HepG2 (cell line): Measurements from ENCODE around the gene KIF19. TPM values are rescaled to one million over a fixed set of nuclear protein-coding genes. Genes with fewer than 3 reads are reported as not detected.
A peak's percentile ranks its signal among the peaks of the same experiment; 100 is the strongest.

Experiments used
- ATAC-seq: fragments of 200-7000 bp; cut with Tn5 transposase; 3 replicates; pipeline ENCODE4 v1.9.1; 2020; ENCODE audit warnings: mild to moderate bottlenecking, moderate library complexity
- BruUV-seq: library from RNA; stranded (reverse); fragments of 400-500 nt; replicated peaks from 2 replicates; lab custom pipeline; 2021; lab: Mats Ljungman, UMichigan
- CTCF ChIA-PET: fragments of 300-600 bp; formaldehyde crosslinking; extraction: SDS; loops from one replicate; lab custom pipeline; 2021; ENCODE audit warnings: low total read pairs, inconsistent platforms, low intra/inter-chr PET ratio; lab: Yijun Ruan, JAX
- POLR2A ChIA-PET: fragments of 350-600 bp; sonication (Branson Sonifier 250); formaldehyde crosslinking; loops from one replicate; lab custom pipeline; 2020; ENCODE audit warnings: antibody characterized with exemption, inconsistent platforms; lab: Yijun Ruan, JAX
- DNase-seq: peaks from one replicate; pipeline ENCODE4 v3.0.0-alpha.2; 2015; ENCODE audit warnings: low spot score
- FAIRE-seq: peaks from 3 replicates; lab custom pipeline; 2011; peaks lifted over from hg19 to GRCh38; lab: Jason Lieb, UNC
- H2AFZ ChIP-seq: one replicate; pipeline ENCODE4 v1.6.1; 2011; ENCODE audit warnings: low read length, inconsistent platforms
- H3K27ac ChIP-seq: fragments of 300-600 bp; 3 replicates; pipeline ENCODE4 v1.8.0; 2011; ENCODE audit warnings: mixed run types, mild to moderate bottlenecking, mixed read lengths, low read length, inconsistent platforms; ENCODE audit not compliant: insufficient read depth; ENCODE audit errors: extremely low read length
- H3K27me3 ChIP-seq, 2 experiments: fragments of 200-600 bp in 1 of 2; 2 replicates in 1 of 2; 3 replicates in 1 of 2; pipeline versions ENCODE4 v1.6.0 to v1.8.0; 2011; ENCODE audit warnings: low read length in 2 of 2, mild to moderate bottlenecking in 2 of 2, moderate library complexity in 2 of 2, inconsistent platforms in 1 of 2; ENCODE audit not compliant: insufficient read depth in 2 of 2, control insufficient read depth in 1 of 2
- H3K36me3 ChIP-seq, 2 experiments: fragments of 200-600 bp in 1 of 2; replicated peaks in 1 of 2; 2 replicates in 1 of 2; 3 replicates in 1 of 2; pipeline versions ENCODE4 v1.5.1 to v1.8.0; 2011; ENCODE audit warnings: low read length in 2 of 2, inconsistent platforms in 1 of 2; ENCODE audit not compliant: insufficient read depth in 2 of 2, control insufficient read depth in 1 of 2
- H3K4me1 ChIP-seq: 2 replicates; pipeline ENCODE4 v1.5.1; 2012; ENCODE audit warnings: low read length, inconsistent platforms; ENCODE audit not compliant: insufficient read depth
- H3K4me2 ChIP-seq: 2 replicates; pipeline ENCODE4 v1.6.0; 2011; ENCODE audit warnings: low read depth, low read length, inconsistent platforms
- H3K4me3 ChIP-seq, 3 experiments: fragments of 200-600 bp in 1 of 3; sonication (generic), shearing (Covaris generic) in 1 of 3; replicated peaks in 1 of 3; 2 replicates each; pipeline ENCODE4 v1.5.1; 2011 to 2016; ENCODE audit warnings: low read length in 3 of 3, inconsistent platforms in 2 of 3, low read depth in 2 of 3, mild to moderate bottlenecking in 2 of 3, control low read depth in 1 of 3, mixed read lengths in 1 of 3; ENCODE audit not compliant: insufficient read depth in 1 of 3
- H3K79me2 ChIP-seq: one replicate; pipeline ENCODE4 v1.6.1; 2011; ENCODE audit warnings: low read length, inconsistent platforms; ENCODE audit not compliant: insufficient read depth
- H3K9ac ChIP-seq: 2 replicates; pipeline ENCODE4 v1.6.0; 2011; ENCODE audit warnings: mild to moderate bottlenecking, low read depth, low read length, inconsistent platforms; ENCODE audit not compliant: insufficient read depth
- H3K9me3 ChIP-seq: 2 replicates; pipeline ENCODE4 v1.5.1; 2012; ENCODE audit warnings: mild to moderate bottlenecking, low read length
- H4K20me1 ChIP-seq: 2 replicates; pipeline ENCODE4 v1.6.0; 2011; ENCODE audit warnings: inconsistent platforms, mild to moderate bottlenecking, low read length, moderate library complexity; ENCODE audit not compliant: insufficient read depth
- ETS1 ChIP-seq: sonication (generic); formaldehyde crosslinking; IDR thresholded peaks from 2 replicates; pipeline ENCODE4 v1.4.0; 2020; ENCODE audit warnings: missing genetic modification reagents
- HNRNPK ChIP-seq: fragments of 200-400 bp; formaldehyde crosslinking; IDR thresholded peaks from 2 replicates; pipeline ENCODE4 v1.6.1; 2018; ENCODE audit warnings: low read length, low read depth, moderate library complexity, mild to moderate bottlenecking; ENCODE audit not compliant: poor library complexity, severe bottlenecking
- IRF2 ChIP-seq: IDR thresholded peaks from 2 replicates; pipeline ENCODE4 v1.6.1; 2018; ENCODE audit warnings: missing genetic modification reagents, missing compliant biosample characterization
- PAF1 ChIP-seq: IDR thresholded peaks from 2 replicates; pipeline ENCODE4 v1.6.1; 2016; ENCODE audit warnings: missing genetic modification reagents, missing compliant biosample characterization
- RELA ChIP-seq: sonication (generic); formaldehyde crosslinking; IDR thresholded peaks from 2 replicates; pipeline ENCODE4 v1.4.0; 2020; ENCODE audit warnings: missing genetic modification reagents
- SALL2 ChIP-seq: sonication (generic); formaldehyde crosslinking; IDR thresholded peaks from 2 replicates; pipeline ENCODE4 v1.8.1; 2023; ENCODE audit warnings: mild to moderate bottlenecking, missing genetic modification reagents, inconsistent platforms
- SP140L ChIP-seq: sonication (generic); formaldehyde crosslinking; IDR thresholded peaks from 2 replicates; pipeline ENCODE4 v1.4.0; 2020; ENCODE audit warnings: missing genetic modification reagents, borderline replicate concordance
- XRCC5 ChIP-seq: fragments of 200-400 bp; formaldehyde crosslinking; optimal IDR thresholded peaks from 2 replicates; pipeline ENCODE3; 2017; ENCODE audit warnings: mild to moderate bottlenecking, low read length
- ZFP37 ChIP-seq: sonication (generic); formaldehyde crosslinking; IDR thresholded peaks from 2 replicates; pipeline ENCODE4 v1.4.0; 2020; ENCODE audit warnings: missing genetic modification reagents, borderline replicate concordance
- ZNF224 ChIP-seq: sonication (generic); formaldehyde crosslinking; IDR thresholded peaks from 2 replicates; pipeline ENCODE4 v1.5.0; 2020; ENCODE audit warnings: mild to moderate bottlenecking, missing genetic modification reagents
- ZNF343 ChIP-seq: sonication (generic); formaldehyde crosslinking; IDR thresholded peaks from 2 replicates; pipeline ENCODE4 v1.4.0; 2020; ENCODE audit warnings: mild to moderate bottlenecking, missing genetic modification reagents
- ZNF7 ChIP-seq: IDR thresholded peaks from 2 replicates; pipeline ENCODE4 v1.6.1; 2016; ENCODE audit warnings: missing biosample characterization, missing genetic modification reagents
- ZNF841 ChIP-seq: sonication (generic); formaldehyde crosslinking; IDR thresholded peaks from 2 replicates; pipeline ENCODE4 v1.8.1; 2023; ENCODE audit warnings: missing genetic modification reagents, borderline replicate concordance
- ZSCAN31 ChIP-seq: sonication (generic); formaldehyde crosslinking; IDR thresholded peaks from 2 replicates; pipeline ENCODE4 v1.5.0; 2020; ENCODE audit warnings: low read depth, mild to moderate bottlenecking, missing genetic modification reagents
- WGBS: methylation state at CpG from one replicate; pipeline ENCODE4 v1.1.6; 2017; ENCODE audit warnings: low lambda C conversion rate; 5-methylcytosine and 5-hydroxymethylcytosine counted together
- in situ Hi-C: cut with HindIII; loops from 2 replicates; pipeline ENCODE4 v1.10.0; 2017; ENCODE audit warnings: low pct_unique_long_range_greater_than_20kb; ENCODE audit not compliant: extremely low pct_ligation_motif_present
- intact Hi-C: fragments of 100-400 bp; cut with micrococcal nuclease; formaldehyde crosslinking; loops from one replicate; pipeline ENCODE4 v1.10.0; 2022; ENCODE audit not compliant: unreplicated experiment
- polyA plus RNA-seq, 8 experiments: library from polyadenylated mRNA; depleted of rRNA in 3 of 8; stranded (reverse) in 7 of 8; unstranded in 1 of 8; fragments of >200 nt; fragmentation: Illumina TruSeq in 4 of 8; extraction: Trizol in 4 of 8; gene quantifications; 2 replicates each; pipeline versions ENCODE4 v1.2.1 to v1.2.3, GENCODE V29; 2011 to 2016; ENCODE audit warnings: low read depth in 4 of 8, missing spikeins in 1 of 8, mixed read lengths in 1 of 8; ENCODE audit not compliant: insufficient read depth in 1 of 8
- total RNA-seq, 5 experiments: library from RNA; depleted of rRNA; stranded (reverse); fragments of >200 nt; fragmentation: Illumina TruSeq; extraction: Trizol; gene quantifications; 2 replicates each; pipeline ENCODE4 v1.2.3, GENCODE V29; 2016; ENCODE audit warnings: low read depth in 1 of 5
- TF ChIP-seq, protein P1 (sequence below): sonication (generic); formaldehyde crosslinking; IDR thresholded peaks from 2 replicates; pipeline ENCODE4 v1.5.0; 2020; ENCODE audit warnings: mild to moderate bottlenecking, missing genetic modification reagents, moderate library complexity

The KIF19 gene
- total and polyA plus RNA-seq, 2 of the 13 experiments (the other 11 are each of a cell fraction or from before 2014, with no cell fraction given) = not detected

DNA sequence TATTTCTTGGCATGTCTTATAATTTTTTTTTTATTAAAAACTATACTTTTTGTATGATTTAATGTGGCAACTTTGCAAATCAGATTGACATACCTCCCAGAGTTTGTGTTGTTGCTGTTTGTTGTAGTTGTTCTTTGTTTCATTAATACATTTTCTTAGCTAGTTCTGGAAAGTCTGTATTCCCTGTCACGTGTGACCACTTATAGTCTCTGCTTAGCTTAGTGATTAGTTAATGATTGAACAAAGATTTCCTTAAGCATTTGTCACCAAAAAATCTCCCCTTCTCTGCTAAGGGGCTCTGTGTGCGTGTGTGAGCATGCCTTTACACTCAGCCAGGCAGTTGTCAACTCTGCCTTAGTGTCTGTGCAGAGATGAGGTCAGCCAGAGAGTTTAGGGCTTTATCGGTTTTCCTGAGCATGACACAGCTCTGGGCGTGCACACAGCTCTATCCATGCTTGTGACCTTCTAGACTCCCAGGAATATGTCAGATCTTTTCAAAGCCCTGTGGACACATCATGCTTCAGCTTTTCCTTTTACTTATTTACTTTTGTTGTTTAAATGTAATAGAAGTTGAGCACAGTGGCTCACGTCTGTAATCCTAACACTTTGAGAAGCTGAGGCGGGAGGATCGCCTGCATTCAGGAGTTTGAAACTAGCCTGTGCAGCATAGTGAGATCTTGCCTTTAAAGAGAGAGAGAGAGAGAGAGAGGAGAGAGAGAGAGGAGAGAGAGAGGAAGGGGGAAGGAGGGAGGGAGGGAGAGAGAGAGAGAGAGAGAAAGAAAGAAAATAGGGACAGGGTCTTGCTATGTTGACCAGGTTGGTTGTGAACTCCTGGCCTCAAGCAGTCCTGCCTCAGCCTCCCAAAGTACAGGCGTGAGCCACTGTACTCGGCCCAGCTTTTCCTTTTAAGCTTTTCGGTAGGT lies 30.1 kb upstream of the KIF19 start:
- Histone ChIP-seq H3K27ac (no peak overlapping the region), H4K20me1 (no peaks in the 10 kb centered on the region), H3K4me2 (no peak overlapping the region), H3K9ac (no peak overlapping the region), H3K27me3 (peaks cover 10 to 18% of the 10 kb centered on the region in 2 experiments; a peak in 4 of 5 replicates), H2AFZ (no peak overlapping the region), H3K79me2 (no peaks in the 10 kb centered on the region), H3K9me3 (no peaks in the 10 kb centered on the region), H3K36me3 (no peaks in the 10 kb centered on the region), H3K4me1 (peaks cover 8% of the 10 kb centered on the region; the same call in 1 of the 2 replicates), H3K4me3 (no peak overlapping the region)
- intact Hi-C loops = loop anchor here (1.0 kb wide), 1 partner anchor 83 kb away; the partner anchor contains the start of gene TTYH2
- POLR2A ChIA-PET = interaction anchor here (0.6 to 1.0 kb wide), 2 partner anchors 8 to 10 kb away, joined by 3 read pairs; no protein-coding TSS in a partner anchor
- DNase-seq (no peak), ATAC-seq (peak; percentile 44; the same call in 2 of the 3 replicates), FAIRE-seq (no peak)
- in situ Hi-C loops = no loop called here
- 27% methylated on average over 10 of the region's 10 CpGs for WGBS
- no TSS peak for BruUV-seq
- CTCF ChIA-PET = no interaction called here
- TF ChIP-seq SP140L (no peak), HNRNPK (peak; percentile 69), ZNF7 (peak; percentile 78)

DNA sequence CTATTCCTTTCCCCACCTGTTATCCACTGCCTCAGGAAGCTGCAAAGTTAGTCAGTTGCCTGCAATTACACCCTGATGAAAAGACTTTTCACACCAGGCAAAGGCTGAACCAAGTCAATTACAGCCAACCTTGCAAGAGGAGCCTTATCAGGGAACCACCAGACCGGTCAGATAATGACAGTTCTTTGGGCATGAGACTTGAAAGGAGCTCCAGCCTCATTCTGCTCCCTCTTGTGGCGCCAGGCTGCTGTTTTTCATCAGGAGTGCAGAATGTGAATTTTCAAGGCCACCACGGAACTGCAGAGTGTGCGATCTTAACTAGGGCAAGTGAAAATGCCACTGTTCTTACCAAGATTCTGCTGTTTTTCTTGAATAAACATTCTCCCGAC lies 29.5 kb upstream of the KIF19 start:
- Histone ChIP-seq H3K4me2 (no peak overlapping the region), H3K27ac (no peak overlapping the region), H4K20me1 (no peaks in the 10 kb centered on the region), H3K9ac (no peak overlapping the region), H2AFZ (no peak overlapping the region), H3K27me3 (peaks cover 10 to 18% of the 10 kb centered on the region in 2 experiments), H3K79me2 (no peaks in the 10 kb centered on the region), H3K4me3 (no peak overlapping the region), H3K4me1 (peaks cover 8% of the 10 kb centered on the region; the same call in 1 of the 2 replicates), H3K36me3 (no peaks in the 10 kb centered on the region), H3K9me3 (no peaks in the 10 kb centered on the region)
- in situ Hi-C loops (no loop called here), intact Hi-C loops (loop anchor here (1.0 kb wide), 1 partner anchor 83 kb away; the partner anchor contains the start of gene TTYH2)
- ATAC-seq = peak; percentile 87
- BruUV-seq = no TSS peak
- peak; percentile 70 for FAIRE-seq
- POLR2A ChIA-PET = interaction anchor here (0.6 to 1.0 kb wide), 3 partner anchors 9 to 85 kb away, joined by 3 read pairs; no protein-coding TSS in a partner anchor
- CTCF ChIA-PET = no interaction called here
- peak; percentile 65 for DNase-seq
- WGBS = 5% methylated on average over 5 of the region's 5 CpGs
- TF ChIP-seq IRF2 (CRISPR knock-in tag) = no peak
- no peak for TF ChIP-seq ZNF841 (CRISPR knock-in tag)
- TF ChIP-seq PAF1 (CRISPR knock-in tag) = no peak
- TF ChIP-seq ZFP37 (CRISPR knock-in tag) = no peak
- TF ChIP-seq XRCC5 = peak; percentile 83
- TF ChIP-seq ZSCAN31 = no peak
- TF ChIP-seq RELA = no peak
- no peak for TF ChIP-seq SALL2
- TF ChIP-seq ETS1 (CRISPR knock-in tag) = no peak
- TF ChIP-seq ZNF343 (CRISPR knock-in tag) = no peak
- TF ChIP-seq, protein P1, sequence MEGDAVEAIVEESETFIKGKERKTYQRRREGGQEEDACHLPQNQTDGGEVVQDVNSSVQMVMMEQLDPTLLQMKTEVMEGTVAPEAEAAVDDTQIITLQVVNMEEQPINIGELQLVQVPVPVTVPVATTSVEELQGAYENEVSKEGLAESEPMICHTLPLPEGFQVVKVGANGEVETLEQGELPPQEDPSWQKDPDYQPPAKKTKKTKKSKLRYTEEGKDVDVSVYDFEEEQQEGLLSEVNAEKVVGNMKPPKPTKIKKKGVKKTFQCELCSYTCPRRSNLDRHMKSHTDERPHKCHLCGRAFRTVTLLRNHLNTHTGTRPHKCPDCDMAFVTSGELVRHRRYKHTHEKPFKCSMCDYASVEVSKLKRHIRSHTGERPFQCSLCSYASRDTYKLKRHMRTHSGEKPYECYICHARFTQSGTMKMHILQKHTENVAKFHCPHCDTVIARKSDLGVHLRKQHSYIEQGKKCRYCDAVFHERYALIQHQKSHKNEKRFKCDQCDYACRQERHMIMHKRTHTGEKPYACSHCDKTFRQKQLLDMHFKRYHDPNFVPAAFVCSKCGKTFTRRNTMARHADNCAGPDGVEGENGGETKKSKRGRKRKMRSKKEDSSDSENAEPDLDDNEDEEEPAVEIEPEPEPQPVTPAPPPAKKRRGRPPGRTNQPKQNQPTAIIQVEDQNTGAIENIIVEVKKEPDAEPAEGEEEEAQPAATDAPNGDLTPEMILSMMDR (CRISPR knock-in tag) = peak; percentile 75
- TF ChIP-seq ZNF224 (CRISPR knock-in tag) = no peak
